AG04450 (cell line): ENCODE results near the gene DCUN1D3. TPM values are rescaled to one million over a fixed set of nuclear protein-coding genes. Genes with fewer than 3 reads are reported as not detected.
"Not testable (repeated sequence)": the region's sequence is repeated elsewhere in the genome, so short reads cannot be mapped to it uniquely, and the experiment has no call there.

Experiments
- CTCF ChIA-PET: fragments of 300-600, 350-600 bp; formaldehyde crosslinking; extraction: SDS; loops from one replicate; lab custom pipeline; 2022; ENCODE audit warnings: antibody characterized with exemption, inconsistent platforms; lab: Charles Lee
- POLR2A ChIA-PET: fragments of 350-600 bp; formaldehyde crosslinking; extraction: SDS; loops from one replicate; lab custom pipeline; 2021; ENCODE audit warnings: antibody characterized with exemption, inconsistent platforms; lab: Yijun Ruan, JAX
- DNase-seq: peaks from one replicate; pipeline ENCODE4 v3.0.0-alpha.2; 2011; ENCODE audit warnings: low read depth, low spot score
- H3K27ac ChIP-seq: one replicate; pipeline ENCODE4 v1.5.1; 2012; ENCODE audit warnings: low read depth, low read length, control low read depth
- H3K27me3 ChIP-seq: one replicate; pipeline ENCODE4 v1.6.0; 2012; ENCODE audit warnings: low read length; ENCODE audit not compliant: control insufficient read depth, insufficient read depth
- H3K4me3 ChIP-seq: 2 replicates; pipeline ENCODE4 v1.5.1; 2011; ENCODE audit warnings: mild to moderate bottlenecking, low read depth, low read length, control low read depth
- H3K9me3 ChIP-seq: 2 replicates; pipeline ENCODE4 v1.5.1; 2012; ENCODE audit warnings: low read length; ENCODE audit not compliant: control insufficient read depth, insufficient read depth
- CTCF ChIP-seq: IDR thresholded peaks from 2 replicates; pipeline ENCODE4 v1.5.1; 2011; ENCODE audit warnings: low read depth, low read length, control low read depth, inconsistent platforms
- polyA plus RNA-seq: library from polyadenylated mRNA; depleted of rRNA; stranded (reverse); fragments of >200 nt; gene quantifications from 2 replicates; pipeline ENCODE4 v1.2.3, GENCODE V29; 2011

Gene DCUN1D3
- polyA plus RNA-seq, 1 experiment: 11.3 TPM

- CTCF ChIA-PET: interaction anchor here (0.7 kb wide), 1 partner anchor 211 kb away, joined by 5 read pairs; no protein-coding TSS in a partner anchor
- POLR2A ChIA-PET: interaction anchor here (0.7 kb wide), 1 partner anchor 88 kb away, joined by 13 read pairs; no protein-coding TSS in a partner anchor
- no peak for DNase-seq
- TF ChIP-seq CTCF: no peak
- H3K27me3 ChIP-seq: peaks cover 5% of the 10 kb centered on the region
- no peak overlapping the region for H3K4me3 ChIP-seq
- no peaks in the 10 kb centered on the region for H3K9me3 ChIP-seq
- H3K27ac ChIP-seq: no peak overlapping the region
These were observed 38.3 kb upstream of the DCUN1D3 start for GRCh38 chr16:20938426-20938825.

- Histone ChIP-seq H3K27ac (no peak overlapping the region), H3K4me3 (no peak overlapping the region), H3K27me3 (peaks cover 5% of the 10 kb centered on the region), H3K9me3 (no peaks in the 10 kb centered on the region)
- no peak for DNase-seq
- TF ChIP-seq CTCF: no peak
- ChIA-PET CTCF (interaction anchor here (0.7 kb wide), 1 partner anchor 211 kb away, joined by 5 read pairs; no protein-coding TSS in a partner anchor), POLR2A (no interaction called here)
These were observed 37.6 kb upstream of the DCUN1D3 start for GRCh38 chr16:20937736-20938135.

GRCh38 chr16:20933589-20933988, 33.4 kb upstream of the DCUN1D3 start:
- POLR2A ChIA-PET: interaction anchor here (0.6 kb wide), 1 partner anchor 651 kb away, joined by 5 read pairs; no protein-coding TSS in a partner anchor
- no peaks in the 10 kb centered on the region for H3K9me3 ChIP-seq
- H3K4me3 ChIP-seq: no peak overlapping the region
- TF ChIP-seq CTCF: no peak
- no peak overlapping the region for H3K27ac ChIP-seq
- CTCF ChIA-PET: no interaction called here
- no peak for DNase-seq
- peaks cover 5% of the 10 kb centered on the region for H3K27me3 ChIP-seq

- Histone ChIP-seq H3K27ac (no peak overlapping the region), H3K9me3 (no peaks in the 10 kb centered on the region), H3K4me3 (no peak overlapping the region), H3K27me3 (peaks cover 5% of the 10 kb centered on the region)
- POLR2A ChIA-PET: interaction anchor here (0.6 kb wide), 1 partner anchor 172 kb away, joined by 7 read pairs; no protein-coding TSS in a partner anchor
- no peak for DNase-seq
- CTCF ChIA-PET: no interaction called here
- no peak for TF ChIP-seq CTCF
These were observed 31.0 kb upstream of the DCUN1D3 start for GRCh38 chr16:20931066-20931600.

GRCh38 chr16:20930365-20930690, 30.2 kb upstream of the DCUN1D3 start:
- H3K27ac ChIP-seq: no peak overlapping the region
- H3K27me3 ChIP-seq: peaks cover 5% of the 10 kb centered on the region
- POLR2A ChIA-PET: interaction anchor here (0.6 kb wide), 1 partner anchor 171 kb away, joined by 7 read pairs; no protein-coding TSS in a partner anchor
- CTCF ChIA-PET: interaction anchor here (0.6 to 0.9 kb wide), 2 partner anchors 73 to 151 kb away, joined by 3 to 4 read pairs; no protein-coding TSS in a partner anchor
- no peak for DNase-seq
- no peak for TF ChIP-seq CTCF
- no peak overlapping the region for H3K4me3 ChIP-seq
- H3K9me3 ChIP-seq: no peaks in the 10 kb centered on the region

GRCh38 chr16:20929676-20930364, 29.7 kb upstream of the DCUN1D3 start:
- H3K4me3 ChIP-seq, H3K27me3 ChIP-seq, H3K27ac ChIP-seq, DNase-seq, H3K9me3 ChIP-seq, POLR2A ChIA-PET: not testable (repeated sequence)
- CTCF ChIA-PET: interaction anchor here (0.6 to 0.9 kb wide), 2 partner anchors 72 to 151 kb away, joined by 3 to 4 read pairs; no protein-coding TSS in a partner anchor
